Measurements from ENCODE around the gene AKAP11.

- TF ChIP-seq CTCF (IDR thresholded peaks at IDR 0.05) (no peak), POLR2AphosphoS5 (IDR thresholded peaks at IDR 0.05) (no peak), EP300 (IDR thresholded peaks at IDR 0.05) (no peak)
Observed at GRCh38 chr13:42324704-42325103, 52.8 kb downstream of the AKAP11 start.
